Epithelial cell of proximal tubule (primary cell): ENCODE measurements around the gene ABCA8. TPM values are rescaled to one million over a fixed set of nuclear protein-coding genes. Genes with fewer than 3 reads are reported as not detected.

ENCODE experiments used
- DNase-seq: peaks from one replicate; pipeline ENCODE4 v3.0.0-alpha.2; 2011; ENCODE audit warnings: low read depth
- H3K4me3 ChIP-seq: 2 replicates; pipeline ENCODE4 v1.5.1; 2011; ENCODE audit warnings: low read depth, mild to moderate bottlenecking, low read length
- total RNA-seq: library from RNA; depleted of rRNA; stranded (reverse); fragments of >200 nt; gene quantifications from 2 replicates; pipeline ENCODE4 v1.2.3, GENCODE V29; 2015
- TF ChIP-seq, protein P1 (sequence below): conservative IDR thresholded peaks from 2 replicates; pipeline ENCODE4 v1.5.1; 2012; ENCODE audit warnings: low read depth, mild to moderate bottlenecking, low read length

Gene ABCA8
- total RNA-seq, 1 donor from 2014 or later = not detected

- peak; percentile 89 for DNase-seq
- H3K4me3 ChIP-seq = no peak overlapping the region
- TF ChIP-seq, protein P1, sequence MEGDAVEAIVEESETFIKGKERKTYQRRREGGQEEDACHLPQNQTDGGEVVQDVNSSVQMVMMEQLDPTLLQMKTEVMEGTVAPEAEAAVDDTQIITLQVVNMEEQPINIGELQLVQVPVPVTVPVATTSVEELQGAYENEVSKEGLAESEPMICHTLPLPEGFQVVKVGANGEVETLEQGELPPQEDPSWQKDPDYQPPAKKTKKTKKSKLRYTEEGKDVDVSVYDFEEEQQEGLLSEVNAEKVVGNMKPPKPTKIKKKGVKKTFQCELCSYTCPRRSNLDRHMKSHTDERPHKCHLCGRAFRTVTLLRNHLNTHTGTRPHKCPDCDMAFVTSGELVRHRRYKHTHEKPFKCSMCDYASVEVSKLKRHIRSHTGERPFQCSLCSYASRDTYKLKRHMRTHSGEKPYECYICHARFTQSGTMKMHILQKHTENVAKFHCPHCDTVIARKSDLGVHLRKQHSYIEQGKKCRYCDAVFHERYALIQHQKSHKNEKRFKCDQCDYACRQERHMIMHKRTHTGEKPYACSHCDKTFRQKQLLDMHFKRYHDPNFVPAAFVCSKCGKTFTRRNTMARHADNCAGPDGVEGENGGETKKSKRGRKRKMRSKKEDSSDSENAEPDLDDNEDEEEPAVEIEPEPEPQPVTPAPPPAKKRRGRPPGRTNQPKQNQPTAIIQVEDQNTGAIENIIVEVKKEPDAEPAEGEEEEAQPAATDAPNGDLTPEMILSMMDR = no peak
These were observed 46.1 kb downstream of the ABCA8 start for GRCh38 chr17:68909066-68909465.

- TF ChIP-seq, protein P1 = no peak
- H3K4me3 ChIP-seq = no peak overlapping the region
- no peak for DNase-seq
These were observed 47.1 kb downstream of the ABCA8 start for GRCh38 chr17:68908045-68908444.

DNA sequence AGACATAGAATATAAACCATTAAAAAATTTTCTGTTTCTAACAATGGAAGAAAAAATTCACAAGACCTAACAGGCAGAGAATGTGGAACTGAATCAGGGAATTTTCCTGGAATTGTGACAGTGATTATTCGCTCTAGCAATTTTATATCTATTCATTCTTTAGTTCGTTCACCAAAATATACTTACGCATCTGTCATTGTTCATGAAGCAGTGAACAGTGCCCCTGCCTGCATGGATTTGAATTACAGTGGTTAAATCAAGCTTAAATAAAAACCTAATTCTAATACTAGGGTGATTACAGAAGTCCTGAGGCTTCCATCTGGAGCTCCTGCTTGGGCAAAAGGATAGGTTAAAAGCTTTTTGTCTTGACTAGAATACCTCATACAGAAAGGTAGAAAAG is 48.6 kb downstream of the ABCA8 start:
- no peak overlapping the region for H3K4me3 ChIP-seq
- no peak for DNase-seq
- TF ChIP-seq, protein P1 = peak; percentile 77

DNA sequence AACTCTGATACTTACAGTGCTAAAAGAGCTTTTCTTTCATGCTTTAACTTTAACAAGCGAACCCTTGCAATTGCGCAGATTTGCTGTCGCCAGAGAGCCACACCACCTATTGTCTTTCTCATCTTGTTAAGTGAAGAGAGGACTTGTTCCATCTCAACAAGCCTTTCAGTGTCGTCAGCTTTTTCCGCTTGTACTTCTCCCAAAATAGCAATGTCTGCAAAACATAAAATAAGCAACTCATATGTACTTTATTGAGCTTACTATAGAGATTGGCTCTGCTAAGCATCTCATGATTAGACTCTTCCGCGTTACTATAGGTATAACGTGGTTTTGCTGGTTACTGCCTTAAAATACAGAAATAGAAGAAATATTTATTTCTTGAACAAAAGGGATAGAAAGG is 51.9 kb downstream of the ABCA8 start:
- H3K4me3 ChIP-seq = no peak overlapping the region
- TF ChIP-seq, protein P1 = no peak
- no peak for DNase-seq

DNA sequence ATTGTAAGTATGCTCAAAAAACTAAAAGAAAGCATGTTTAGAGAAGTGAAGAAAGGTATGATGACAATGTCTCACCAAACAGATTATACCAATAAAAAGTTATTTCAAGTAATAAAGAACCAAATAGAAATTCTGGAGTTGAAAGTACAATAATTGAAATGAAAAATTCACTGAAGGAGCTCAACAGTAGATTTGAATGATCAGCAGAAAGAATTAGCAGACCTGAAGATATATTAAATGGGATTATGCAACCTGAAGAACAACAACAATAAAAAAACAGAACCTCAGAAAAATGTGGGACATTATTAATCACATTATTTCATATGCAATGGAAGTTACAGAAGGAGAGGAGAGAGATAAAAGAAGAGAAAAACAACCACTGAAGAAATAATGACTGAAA is 57.6 kb downstream of the ABCA8 start:
- TF ChIP-seq, protein P1 = no peak

GRCh38 chr17:68892658-68893057 is 62.5 kb downstream of the ABCA8 start:
- H3K4me3 ChIP-seq = no peak overlapping the region

More for the DNA sequence above, 57.6 kb downstream of the ABCA8 start:
- no peak overlapping the region for H3K4me3 ChIP-seq
- DNase-seq = no peak

GRCh38 chr17:68892193-68892592 is 63.0 kb downstream of the ABCA8 start:
- no peak for DNase-seq
- no peak overlapping the region for H3K4me3 ChIP-seq
- TF ChIP-seq, protein P1 = no peak

More at GRCh38 chr17:68892658-68893057, 62.5 kb downstream of the ABCA8 start:
- DNase-seq = no peak
- TF ChIP-seq, protein P1 = no peak
